Activated CD4-positive, CD25-positive, alpha-beta regulatory T cell (primary cell): Measurements from ENCODE around the gene ZNF593.

Experiments
- DNase-seq, 4 experiments: peaks; one replicate each; lab custom pipeline; 2025; lab: John Stamatoyannopoulos, UW

ZNF593 gene

GRCh38 chr1:26210147-26210870 is 40.6 kb downstream of the ZNF593 start:
- no peak for DNase-seq

- DNase-seq: no peak
Observed at GRCh38 chr1:26212726-26213125, 43.0 kb downstream of the ZNF593 start.

- DNase-seq: no peak
Observed at GRCh38 chr1:26213335-26213905, 43.7 kb downstream of the ZNF593 start.

GRCh38 chr1:26215246-26215645 is 45.5 kb downstream of the ZNF593 start:
- DNase-seq: no peak

GRCh38 chr1:26218906-26219494 is 49.3 kb downstream of the ZNF593 start:
- DNase-seq: no peak
